Skin of body (tissue), 2 donors: ENCODE results near the gene HIVEP3. TPM values are rescaled to one million over a fixed set of nuclear protein-coding genes. Genes with fewer than 3 reads are reported as not detected.
A peak's percentile ranks its signal among the peaks of the same experiment; 100 is the strongest.

Source experiments
- DNase-seq: peaks from one replicate; lab custom pipeline; 2025; lab: John Stamatoyannopoulos, UW
- total RNA-seq: library from RNA; depleted of rRNA; stranded (reverse); fragments of >200 nt; gene quantifications from one replicate; pipeline ENCODE4 v1.2.3, GENCODE V29; 2014

Gene HIVEP3
- total RNA-seq, 1 donor from 2014 or later: 3.3 TPM

GRCh38 chr1:41813755-41814745 is 104.7 kb downstream of the HIVEP3 start:
- DNase-seq: no peak

- no peak for DNase-seq
These were observed 105.5 kb downstream of the HIVEP3 start for GRCh38 chr1:41813226-41813625.

- DNase-seq: peak; percentile 39
These were observed 106.3 kb downstream of the HIVEP3 start for GRCh38 chr1:41812453-41812852.

- no peak for DNase-seq
These were observed 106.7 kb downstream of the HIVEP3 start for GRCh38 chr1:41812051-41812450.

GRCh38 chr1:41811051-41811795 is 107.5 kb downstream of the HIVEP3 start:
- no peak for DNase-seq

GRCh38 chr1:41810446-41810845 is 108.3 kb downstream of the HIVEP3 start:
- no peak for DNase-seq

- DNase-seq: no peak
These were observed 109.0 kb downstream of the HIVEP3 start for GRCh38 chr1:41809692-41810091.

GRCh38 chr1:41807390-41807789 is 111.3 kb downstream of the HIVEP3 start:
- DNase-seq: no peak

GRCh38 chr1:41806472-41807155 is 112.1 kb downstream of the HIVEP3 start:
- DNase-seq: no peak

- DNase-seq: no peak
These were observed 112.8 kb downstream of the HIVEP3 start for GRCh38 chr1:41805771-41806471.

- DNase-seq: no peak
These were observed 114.5 kb downstream of the HIVEP3 start for GRCh38 chr1:41804176-41804575.

GRCh38 chr1:41803656-41804055 is 115.1 kb downstream of the HIVEP3 start:
- DNase-seq: no peak

GRCh38 chr1:41802532-41803501 is 115.9 kb downstream of the HIVEP3 start:
- DNase-seq: no peak

- DNase-seq: no peak
These were observed 118.4 kb downstream of the HIVEP3 start for GRCh38 chr1:41800311-41800829.

GRCh38 chr1:41799723-41800122 is 119.0 kb downstream of the HIVEP3 start:
- no peak for DNase-seq

GRCh38 chr1:41799205-41799604 is 119.5 kb downstream of the HIVEP3 start:
- DNase-seq: no peak

- DNase-seq: no peak
These were observed 123.4 kb downstream of the HIVEP3 start for GRCh38 chr1:41795205-41795762.

GRCh38 chr1:41794031-41794430 is 124.7 kb downstream of the HIVEP3 start:
- DNase-seq: no peak

- no peak for DNase-seq
These were observed 126.3 kb downstream of the HIVEP3 start for GRCh38 chr1:41792485-41792770.
